H1 (cell line): ENCODE results near the gene ATP11A. TPM values are rescaled to one million over a fixed set of nuclear protein-coding genes. Genes with fewer than 3 reads are reported as not detected.

Experiments used
- CBX8 ChIP-seq: fragments of 300-800, 300-1000 bp; sonication (generic); IDR thresholded peaks from 2 replicates; pipeline ENCODE4 v1.7.1; 2016; ENCODE audit warnings: low read depth, low read length, borderline replicate concordance
- CTBP2 ChIP-seq: IDR thresholded peaks from 2 replicates; pipeline ENCODE4 v1.7.0; 2011; ENCODE audit warnings: borderline replicate concordance, mild to moderate bottlenecking, moderate library complexity, mixed read lengths, low read length; ENCODE audit not compliant: insufficient read depth, insufficient read length
- SIN3A ChIP-seq, 2 experiments: IDR thresholded peaks in 1 of 2; conservative IDR thresholded peaks in 1 of 2; 2 replicates each; pipeline ENCODE4 v1.6.1; 2011 to 2012; ENCODE audit warnings: low read length in 2 of 2, improper control_type of control experiment in 1 of 2, low read depth in 1 of 2, mild to moderate bottlenecking in 1 of 2
- polyA plus RNA-seq, 7 experiments: library from polyadenylated mRNA; depleted of rRNA in 3 of 7; stranded (reverse) in 5 of 7; unstranded in 2 of 7; fragments of >200 nt in 5 of 7; fragments of 200-250 nt in 2 of 7; gene quantifications; 1 replicate in 5 of 7; 2 replicates in 1 of 7; 4 replicates in 1 of 7; pipeline versions ENCODE4 v1.2.1 to v1.2.3, GENCODE V29; 2011 to 2013; ENCODE audit warnings: missing spikeins in 2 of 7, mixed read lengths in 2 of 7
- total RNA-seq: library from RNA; stranded (reverse); fragmentation: NEBNext Ultra II Directional; extraction: Animal tissue kit (Norgen Biotek cat#: 25700); gene quantifications from 2 replicates; pipeline ENCODE4 v1.2.1, GENCODE V29; 2021

ATP11A gene
- total and polyA plus RNA-seq, 2 of the 8 experiments (the other 6 are each of a cell fraction or from before 2014, with no cell fraction given), result 28.8 to 72.9 TPM

GRCh38 chr13:112850273-112850672 is 160.4 kb downstream of the ATP11A start (continued):
- TF ChIP-seq SIN3A (conservative IDR thresholded peaks at IDR 0.05 in 1 of 2, IDR thresholded peaks at IDR 0.05 in 1 of 2; ENCODE audit: low read depth in 1 of 2, low read length in 2 of 2) (no peak), CBX8 (no peak), CTBP2 (no peak)
